ENCODE measurements around the gene ANKRD13D.

ANKRD13D gene

GRCh38 chr11:67268962-67269268 lies 20.2 kb upstream of the ANKRD13D start:
- no peak for TF ChIP-seq CTCF (conservative IDR thresholded peaks at IDR 0.05)
- H3K27ac ChIP-seq = peak overlapping the region; percentile 100

GRCh38 chr11:67269401-67270255 lies 19.5 kb upstream of the ANKRD13D start:
- TF ChIP-seq CTCF (conservative IDR thresholded peaks at IDR 0.05) = no peak
- peak overlapping the region; percentile 100 for H3K27ac ChIP-seq

- peak overlapping the region; percentile 100 for H3K27ac ChIP-seq
- no peak for TF ChIP-seq CTCF (conservative IDR thresholded peaks at IDR 0.05)
These were observed 18.6 kb upstream of the ANKRD13D start for GRCh38 chr11:67270256-67271204.

- H3K27ac ChIP-seq = peak overlapping the region; percentile 100
- TF ChIP-seq CTCF (conservative IDR thresholded peaks at IDR 0.05) = no peak
These were observed 17.9 kb upstream of the ANKRD13D start for GRCh38 chr11:67271205-67271540.

GRCh38 chr11:67271541-67272284 lies 17.4 kb upstream of the ANKRD13D start:
- peak overlapping the region; percentile 100 for H3K27ac ChIP-seq
- no peak for TF ChIP-seq CTCF (conservative IDR thresholded peaks at IDR 0.05)

- TF ChIP-seq CTCF (conservative IDR thresholded peaks at IDR 0.05) = no peak
- peak overlapping the region; percentile 100 for H3K27ac ChIP-seq
These were observed 16.5 kb upstream of the ANKRD13D start for GRCh38 chr11:67272327-67273259.

All from VCaP (cell line).